HL-60 (cell line): ENCODE data around the gene LDB2.

Experiments
- CTCF ChIP-seq: IDR thresholded peaks from one replicate; pipeline ENCODE4 v1.5.1; 2011; ENCODE audit warnings: low read length, control low read depth, inconsistent platforms; ENCODE audit not compliant: insufficient read depth
- POLR2AphosphoS5 ChIP-seq: IDR thresholded peaks from 2 replicates; pipeline ENCODE4 v1.6.1; 2012; ENCODE audit warnings: low read depth
- REST ChIP-seq: IDR thresholded peaks from 2 replicates; pipeline ENCODE4 v1.6.1; 2012; ENCODE audit warnings: low read depth; ENCODE audit not compliant: insufficient replicate concordance

- TF ChIP-seq CTCF, result no peak
- TF ChIP-seq REST, result no peak
- no peak for TF ChIP-seq POLR2AphosphoS5
Observed at GRCh38 chr4:16824278-16824806, 74.1 kb downstream of the LDB2 start.
